SK-N-SH (cell line): ENCODE results near the gene NAA38.

Experiments
- ELF1 ChIP-seq: IDR thresholded peaks from 2 replicates; pipeline ENCODE4 v1.4.0; 2012
- EP300 ChIP-seq, 2 experiments: IDR thresholded peaks; 2 replicates each; pipeline versions ENCODE4 v1.4.0 to v1.6.1; 2012; ENCODE audit warnings: borderline replicate concordance in 1 of 2, low read depth in 1 of 2, low read length in 1 of 2
- GABPA ChIP-seq: IDR thresholded peaks from 2 replicates; pipeline ENCODE4 v1.4.0; 2012; ENCODE audit warnings: low read depth, mild to moderate bottlenecking
- NFIC ChIP-seq: IDR thresholded peaks from 2 replicates; pipeline ENCODE4 v1.4.0; 2012; ENCODE audit warnings: borderline replicate concordance
- RAD21 ChIP-seq: IDR thresholded peaks from 2 replicates; pipeline ENCODE4 v1.6.1; 2012; ENCODE audit warnings: mild to moderate bottlenecking, low read length
- RXRA ChIP-seq: IDR thresholded peaks from 2 replicates; pipeline ENCODE4 v1.4.0; 2012; ENCODE audit warnings: low read depth, mild to moderate bottlenecking, borderline replicate concordance
- TF ChIP-seq, protein P1 (sequence below): fragments of 200-600 bp; sonication (generic); IDR thresholded peaks from 2 replicates; pipeline ENCODE4 v1.6.1; 2017; ENCODE audit warnings: antibody characterized with exemption, mild to moderate bottlenecking, moderate library complexity

DNA sequence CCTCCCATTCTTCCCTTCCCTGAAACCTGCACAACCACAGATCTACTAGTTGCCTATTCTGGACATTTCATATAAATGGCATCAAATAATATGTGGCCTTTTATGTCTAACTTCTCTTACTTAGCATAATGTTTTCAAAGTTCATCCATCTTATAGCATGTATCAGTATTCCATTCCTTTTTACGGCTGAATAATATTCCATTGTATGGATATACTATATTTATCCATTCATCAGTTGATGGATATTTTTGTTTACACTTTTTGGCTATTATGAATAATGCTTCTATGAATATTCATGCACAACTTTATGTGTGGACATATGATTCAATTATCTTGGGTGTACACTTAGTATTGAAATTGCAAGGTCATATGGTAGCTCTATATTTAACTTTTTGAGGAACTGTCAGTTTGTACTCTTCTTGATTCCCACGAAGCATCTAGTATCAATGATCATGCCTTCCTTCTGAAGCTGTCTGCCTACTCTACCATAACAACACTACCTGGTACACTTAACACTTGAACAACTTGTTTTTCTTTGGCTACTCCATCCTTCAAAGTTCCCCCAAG is 18.5 kb upstream of the NAA38 start:
- TF ChIP-seq NFIC, result no peak
- TF ChIP-seq ELF1, result no peak
- TF ChIP-seq EP300 (IDR thresholded peaks at IDR 0.05; ENCODE audit: borderline replicate concordance in 1 of 2, low read depth in 1 of 2, low read length in 1 of 2), result no peak
- no peak for TF ChIP-seq RXRA
- no peak for TF ChIP-seq RAD21
- TF ChIP-seq GABPA, result no peak
- TF ChIP-seq, protein P1, sequence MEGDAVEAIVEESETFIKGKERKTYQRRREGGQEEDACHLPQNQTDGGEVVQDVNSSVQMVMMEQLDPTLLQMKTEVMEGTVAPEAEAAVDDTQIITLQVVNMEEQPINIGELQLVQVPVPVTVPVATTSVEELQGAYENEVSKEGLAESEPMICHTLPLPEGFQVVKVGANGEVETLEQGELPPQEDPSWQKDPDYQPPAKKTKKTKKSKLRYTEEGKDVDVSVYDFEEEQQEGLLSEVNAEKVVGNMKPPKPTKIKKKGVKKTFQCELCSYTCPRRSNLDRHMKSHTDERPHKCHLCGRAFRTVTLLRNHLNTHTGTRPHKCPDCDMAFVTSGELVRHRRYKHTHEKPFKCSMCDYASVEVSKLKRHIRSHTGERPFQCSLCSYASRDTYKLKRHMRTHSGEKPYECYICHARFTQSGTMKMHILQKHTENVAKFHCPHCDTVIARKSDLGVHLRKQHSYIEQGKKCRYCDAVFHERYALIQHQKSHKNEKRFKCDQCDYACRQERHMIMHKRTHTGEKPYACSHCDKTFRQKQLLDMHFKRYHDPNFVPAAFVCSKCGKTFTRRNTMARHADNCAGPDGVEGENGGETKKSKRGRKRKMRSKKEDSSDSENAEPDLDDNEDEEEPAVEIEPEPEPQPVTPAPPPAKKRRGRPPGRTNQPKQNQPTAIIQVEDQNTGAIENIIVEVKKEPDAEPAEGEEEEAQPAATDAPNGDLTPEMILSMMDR, result no peak
